CD4-positive, alpha-beta memory T cell (primary cell): ENCODE data around the gene CFAP74. TPM values are rescaled to one million over a fixed set of nuclear protein-coding genes. Genes with fewer than 3 reads are reported as not detected.

Source experiments
- CTCF ChIA-PET: fragments of 350-600 bp; sonication (Branson Sonifier 250); formaldehyde crosslinking; loops from one replicate; lab custom pipeline; 2021; ENCODE audit warnings: inconsistent platforms; ENCODE audit not compliant: partially characterized antibody; lab: Charles Lee
- POLR2A ChIA-PET: fragments of 350-600 bp; sonication (Branson Sonifier 250); formaldehyde crosslinking; loops from one replicate; lab custom pipeline; 2021; ENCODE audit not compliant: partially characterized antibody; lab: Charles Lee
- DNase-seq, 5 donors: peaks; one replicate each; pipeline versions ENCODE4 v3.0.0 to v3.0.0-alpha.2; 2020 to 2022; ENCODE audit warnings: mixed read lengths in 1 of 5
- H3K27ac ChIP-seq: one replicate; pipeline ENCODE4 v1.7.0; 2013; ENCODE audit warnings: low read depth, low read length
- H3K27me3 ChIP-seq: 2 replicates; pipeline ENCODE4 v1.7.0; 2013; ENCODE audit warnings: mild to moderate bottlenecking, low read length, moderate library complexity; ENCODE audit not compliant: insufficient read depth
- H3K36me3 ChIP-seq: 2 replicates; pipeline ENCODE4 v1.7.0; 2013; ENCODE audit warnings: mild to moderate bottlenecking, low read length, moderate library complexity; ENCODE audit not compliant: insufficient read depth
- H3K4me1 ChIP-seq: 2 replicates; pipeline ENCODE4 v1.7.0; 2013; ENCODE audit warnings: mild to moderate bottlenecking, low read length, moderate library complexity; ENCODE audit not compliant: insufficient read depth
- H3K4me3 ChIP-seq, 2 donors: one replicate each; pipeline ENCODE4 v1.7.0; 2013; ENCODE audit warnings: low read length in 2 of 2, mild to moderate bottlenecking in 1 of 2
- H3K9me3 ChIP-seq, 2 donors: one replicate each; pipeline ENCODE4 v1.7.0; 2013; ENCODE audit warnings: low read length in 2 of 2, control low read depth in 1 of 2; ENCODE audit not compliant: control insufficient read depth in 1 of 2
- H3K27ac Mint-ChIP-seq, 7 donors: one replicate each; pipeline ENCODE4 v1.8.0; 2020 to 2021; ENCODE audit warnings: mixed read lengths in 7 of 7, mild to moderate bottlenecking in 6 of 7, inconsistent platforms in 3 of 7, moderate library complexity in 3 of 7
- H3K27me3 Mint-ChIP-seq, 2 donors: one replicate each; pipeline ENCODE4 v1.8.0; 2020 to 2021; ENCODE audit warnings: mixed read lengths in 2 of 2
- H3K36me3 Mint-ChIP-seq, 2 donors: one replicate each; pipeline ENCODE4 v1.8.0; 2020 to 2021; ENCODE audit warnings: mixed read lengths in 2 of 2, inconsistent platforms in 1 of 2, mild to moderate bottlenecking in 1 of 2
- H3K4me1 Mint-ChIP-seq, 4 donors: one replicate each; pipeline ENCODE4 v1.8.0; 2020 to 2021; ENCODE audit warnings: mixed read lengths in 4 of 4, mild to moderate bottlenecking in 1 of 4
- H3K4me3 Mint-ChIP-seq, 8 donors: one replicate each; pipeline ENCODE4 v1.8.0; 2020 to 2021; ENCODE audit warnings: mixed read lengths in 8 of 8, mild to moderate bottlenecking in 7 of 8, moderate library complexity in 6 of 8, inconsistent platforms in 3 of 8
- H3K9me3 Mint-ChIP-seq, 8 donors: one replicate each; pipeline ENCODE4 v1.8.0; 2020 to 2021; ENCODE audit warnings: mixed read lengths in 8 of 8, mild to moderate bottlenecking in 5 of 8, inconsistent platforms in 3 of 8, moderate library complexity in 1 of 8
- intact Hi-C: fragments of 100-400 bp; cut with micrococcal nuclease; formaldehyde crosslinking; loops from one replicate; pipeline ENCODE4 v1.15.1; 2023
- polyA plus RNA-seq, 2 donors: library from polyadenylated mRNA; unstranded; fragments of 300-500 nt; fragmentation: Illumina TruSeq; gene quantifications; one replicate each; pipeline ENCODE4 v1.2.3, GENCODE V29; 2021
- total RNA-seq, 2 experiments: library from RNA; stranded (reverse); gene quantifications; one replicate each; pipeline ENCODE4 v1.2.3, GENCODE V29; 2021

Gene CFAP74
- total and polyA plus RNA-seq, 4 experiments from 2014 or later = not detected

GRCh38 chr1:2046174-2046917 lies 42.8 kb upstream of the CFAP74 start:
- Mint-ChIP-seq H3K4me1 (peaks cover 7 to 32% (median 17%) of the 10 kb centered on the region in 4 donors), H3K36me3 (peaks cover 0 to 3% of the 10 kb centered on the region in 2 donors), H3K4me3 (peak overlapping the region in 1 of 8 donors; percentile 62), H3K9me3 (no peaks in the 10 kb centered on the region), H3K27me3 (peaks cover 0 to 6% of the 10 kb centered on the region in 2 donors), H3K27ac (no peak overlapping the region)
- peak in 2 of 5 donors; percentile 23 to 38 for DNase-seq
- Histone ChIP-seq H3K4me1 (peaks cover 22% of the 10 kb centered on the region), H3K27me3 (no peaks in the 10 kb centered on the region), H3K9me3 (no peaks in the 10 kb centered on the region), H3K4me3 (no peak overlapping the region), H3K36me3 (no peaks in the 10 kb centered on the region), H3K27ac (no peak overlapping the region)
- CTCF ChIA-PET = interaction anchor here (1.2 to 5.3 kb wide), 5 partner anchors 10 to 102 kb away, joined by 3 to 40 read pairs (median 11); no protein-coding TSS in a partner anchor
- POLR2A ChIA-PET = no interaction called here
- intact Hi-C loops = no loop called here

- Histone ChIP-seq H3K4me1 (peaks cover 17% of the 10 kb centered on the region), H3K9me3 (no peaks in the 10 kb centered on the region), H3K27ac (no peak overlapping the region), H3K4me3 (peak overlapping the region in 1 of 2 donors; percentile 1), H3K27me3 (no peaks in the 10 kb centered on the region), H3K36me3 (no peaks in the 10 kb centered on the region)
- Mint-ChIP-seq H3K4me1 (peaks cover 7 to 32% (median 17%) of the 10 kb centered on the region in 4 donors), H3K36me3 (peaks cover 0 to 3% of the 10 kb centered on the region in 2 donors), H3K27me3 (peaks cover 0 to 6% of the 10 kb centered on the region in 2 donors), H3K4me3 (peak overlapping the region; percentile 32 to 80 (median 58)), H3K9me3 (no peaks in the 10 kb centered on the region), H3K27ac (peak overlapping the region in 2 of 7 donors; percentile 57 to 87)
- intact Hi-C loops = no loop called here
- CTCF ChIA-PET = interaction anchor here (0.7 to 5.3 kb wide), 15 partner anchors 8 to 129 kb away, joined by 3 to 40 read pairs (median 7); no protein-coding TSS in a partner anchor
- no peak for DNase-seq
- POLR2A ChIA-PET = interaction anchor here (1.1 kb wide), 1 partner anchor 85 kb away, joined by 3 read pairs; no protein-coding TSS in a partner anchor
These were observed 42.0 kb upstream of the CFAP74 start for GRCh38 chr1:2045468-2046173.

GRCh38 chr1:2044510-2045319 lies 41.1 kb upstream of the CFAP74 start:
- H3K27me3 ChIP-seq = no peaks in the 10 kb centered on the region
- peak; percentile 71 to 85 (median 80) for DNase-seq
- H3K27ac Mint-ChIP-seq = peak overlapping the region in 2 of 7 donors; percentile 61 to 63
- H3K9me3 ChIP-seq = no peaks in the 10 kb centered on the region
- ChIA-PET POLR2A (interaction anchor here (0.7 to 1.1 kb wide), 4 partner anchors 84 to 102 kb away, joined by 3 read pairs; no protein-coding TSS in a partner anchor), CTCF (interaction anchor here (0.7 to 5.3 kb wide), 21 partner anchors 8 to 130 kb away, joined by 3 to 40 read pairs (median 6); no protein-coding TSS in a partner anchor)
- peaks cover 16% of the 10 kb centered on the region for H3K4me1 ChIP-seq
- H3K4me1 Mint-ChIP-seq = peaks cover 7 to 32% (median 17%) of the 10 kb centered on the region in 4 donors
- H3K4me3 Mint-ChIP-seq = peak overlapping the region in 6 of 8 donors; percentile 55 to 78 (median 64)
- no peaks in the 10 kb centered on the region for H3K36me3 ChIP-seq
- H3K9me3 Mint-ChIP-seq = no peaks in the 10 kb centered on the region
- H3K27ac ChIP-seq = no peak overlapping the region
- H3K36me3 Mint-ChIP-seq = peaks cover 0 to 3% of the 10 kb centered on the region in 2 donors
- intact Hi-C loops = no loop called here
- peaks cover 0 to 6% of the 10 kb centered on the region in 2 donors for H3K27me3 Mint-ChIP-seq
- H3K4me3 ChIP-seq = peak overlapping the region in 1 of 2 donors; percentile 1

GRCh38 chr1:2043886-2044285 lies 40.3 kb upstream of the CFAP74 start:
- POLR2A ChIA-PET = no interaction called here
- Histone ChIP-seq H3K27me3 (no peaks in the 10 kb centered on the region), H3K36me3 (no peaks in the 10 kb centered on the region), H3K27ac (no peak overlapping the region), H3K4me3 (no peak overlapping the region), H3K9me3 (no peaks in the 10 kb centered on the region), H3K4me1 (peaks cover 8% of the 10 kb centered on the region)
- peaks cover 4 to 25% (median 10%) of the 10 kb centered on the region in 4 donors for H3K4me1 Mint-ChIP-seq
- CTCF ChIA-PET = interaction anchor here (1.0 to 5.3 kb wide), 14 partner anchors 9 to 106 kb away, joined by 4 to 40 read pairs (median 7); no protein-coding TSS in a partner anchor
- H3K27ac Mint-ChIP-seq = peak overlapping the region in 3 of 7 donors; percentile 7 to 61 (median 57)
- intact Hi-C loops = no loop called here
- H3K4me3 Mint-ChIP-seq = peak overlapping the region in 6 of 8 donors; percentile 64 to 78 (median 70)
- H3K27me3 Mint-ChIP-seq = peaks cover 0 to 6% of the 10 kb centered on the region in 2 donors
- H3K9me3 Mint-ChIP-seq = no peaks in the 10 kb centered on the region
- peaks cover 0 to 3% of the 10 kb centered on the region in 2 donors for H3K36me3 Mint-ChIP-seq
- no peak for DNase-seq

GRCh38 chr1:2042830-2043773 lies 39.5 kb upstream of the CFAP74 start:
- no peaks in the 10 kb centered on the region for H3K27me3 ChIP-seq
- Mint-ChIP-seq H3K36me3 (no peaks in the 10 kb centered on the region), H3K27ac (no peak overlapping the region), H3K4me3 (peak overlapping the region in 1 of 8 donors; percentile 70), H3K4me1 (peaks cover 3 to 18% (median 9%) of the 10 kb centered on the region in 4 donors), H3K27me3 (peaks cover 0 to 2% of the 10 kb centered on the region in 2 donors), H3K9me3 (no peaks in the 10 kb centered on the region)
- POLR2A ChIA-PET = no interaction called here
- no peaks in the 10 kb centered on the region for H3K9me3 ChIP-seq
- no peak overlapping the region for H3K27ac ChIP-seq
- peaks cover 8% of the 10 kb centered on the region for H3K4me1 ChIP-seq
- intact Hi-C loops = no loop called here
- no peak for DNase-seq
- no peaks in the 10 kb centered on the region for H3K36me3 ChIP-seq
- CTCF ChIA-PET = interaction anchor here (1.4 to 5.3 kb wide), 7 partner anchors 13 to 106 kb away, joined by 4 to 40 read pairs (median 7); no protein-coding TSS in a partner anchor
- no peak overlapping the region for H3K4me3 ChIP-seq

GRCh38 chr1:2041887-2042286 lies 38.3 kb upstream of the CFAP74 start:
- ChIA-PET POLR2A (no interaction called here), CTCF (interaction anchor here (5.3 kb wide), 1 partner anchor 98 kb away, joined by 40 read pairs; no protein-coding TSS in a partner anchor)
- Histone ChIP-seq H3K4me1 (peaks cover 8% of the 10 kb centered on the region), H3K9me3 (no peaks in the 10 kb centered on the region), H3K27ac (no peak overlapping the region), H3K27me3 (no peaks in the 10 kb centered on the region), H3K36me3 (no peaks in the 10 kb centered on the region), H3K4me3 (no peak overlapping the region)
- H3K9me3 Mint-ChIP-seq = no peaks in the 10 kb centered on the region
- H3K27ac Mint-ChIP-seq = peak overlapping the region in 1 of 7 donors; percentile 78
- no peak for DNase-seq
- peaks cover 0 to 2% of the 10 kb centered on the region in 2 donors for H3K27me3 Mint-ChIP-seq
- intact Hi-C loops = no loop called here
- no peak overlapping the region for H3K4me3 Mint-ChIP-seq
- no peaks in the 10 kb centered on the region for H3K36me3 Mint-ChIP-seq
- H3K4me1 Mint-ChIP-seq = peaks cover 3 to 18% (median 9%) of the 10 kb centered on the region in 4 donors
